Measurements from ENCODE around the gene TEKT5. TPM values are rescaled to one million over a fixed set of nuclear protein-coding genes. Genes with fewer than 3 reads are reported as not detected.
A peak's percentile ranks its signal among the peaks of the same experiment; 100 is the strongest.

TEKT5 gene
- total RNA-seq, 1 experiment from 2014 or later, result not detected

GRCh38 chr16:10609402-10609774 lies 85.3 kb downstream of the TEKT5 start:
- Histone ChIP-seq H3K27me3 (ENCODE audit: control insufficient read depth, insufficient read depth, low read length) (no peaks in the 10 kb centered on the region), H3K9me3 (ENCODE audit: control insufficient read depth, insufficient read depth, low read depth, low read length) (no peaks in the 10 kb centered on the region), H3K27ac (ENCODE audit: low read length) (no peak overlapping the region), H3K4me3 (ENCODE audit: low read depth in 2 of 2, low read length in 2 of 2) (no peak overlapping the region), H3K4me1 (ENCODE audit: control insufficient read depth, insufficient read depth, low read length) (no peaks in the 10 kb centered on the region), H3K36me3 (ENCODE audit: control insufficient read depth, insufficient read depth, low read length) (no peaks in the 10 kb centered on the region)
- ATAC-seq (no peak), DNase-seq (ENCODE audit: low read depth, low spot score) (peak; percentile 10)
- ChIA-PET CTCF (no interaction called here), POLR2A (no interaction called here)
- in situ Hi-C loops (cut with HindIII; ENCODE audit: low pct_unique_long_range_greater_than_20kb, low sequenced_read_pairs), result no loop called here
- no TSS peak for BruUV-seq (replicated peaks)
- TF ChIP-seq POLR2AphosphoS5 (IDR thresholded peaks at IDR 0.05; ENCODE audit: low read depth, low read length) (no peak), CTCF (IDR thresholded peaks at IDR 0.05) (no peak), REST (IDR thresholded peaks at IDR 0.05; ENCODE audit: insufficient read depth in 1 of 2, low read depth in 2 of 2, low read length in 1 of 2) (no peak), SIN3A (IDR thresholded peaks at IDR 0.05; ENCODE audit: borderline replicate concordance, insufficient read depth, low read depth, low read length) (no peak), TCF7L2 (IDR thresholded peaks at IDR 0.05; ENCODE audit: low read depth, low read length) (no peak)
- intact Hi-C loops (cut with micrococcal nuclease; ENCODE audit: unreplicated experiment), result no loop called here

- in situ Hi-C loops (cut with HindIII; ENCODE audit: low pct_unique_long_range_greater_than_20kb, low sequenced_read_pairs), result no loop called here
- Histone ChIP-seq H3K27ac (ENCODE audit: low read length) (no peak overlapping the region), H3K27me3 (ENCODE audit: control insufficient read depth, insufficient read depth, low read length) (no peaks in the 10 kb centered on the region), H3K9me3 (ENCODE audit: control insufficient read depth, insufficient read depth, low read depth, low read length) (no peaks in the 10 kb centered on the region), H3K36me3 (ENCODE audit: control insufficient read depth, insufficient read depth, low read length) (no peaks in the 10 kb centered on the region), H3K4me1 (ENCODE audit: control insufficient read depth, insufficient read depth, low read length) (no peaks in the 10 kb centered on the region), H3K4me3 (ENCODE audit: low read depth in 2 of 2, low read length in 2 of 2) (no peak overlapping the region)
- CTCF ChIA-PET, result no interaction called here
- no TSS peak for BruUV-seq (replicated peaks)
- ATAC-seq, result peak; percentile 63; the same call in 1 of the 2 replicates
- TF ChIP-seq REST (IDR thresholded peaks at IDR 0.05; ENCODE audit: insufficient read depth in 1 of 2, low read depth in 2 of 2, low read length in 1 of 2) (no peak), SIN3A (IDR thresholded peaks at IDR 0.05; ENCODE audit: borderline replicate concordance, insufficient read depth, low read depth, low read length) (no peak), TCF7L2 (IDR thresholded peaks at IDR 0.05; ENCODE audit: low read depth, low read length) (no peak), CTCF (IDR thresholded peaks at IDR 0.05) (no peak), POLR2AphosphoS5 (IDR thresholded peaks at IDR 0.05; ENCODE audit: low read depth, low read length) (no peak)
- intact Hi-C loops (cut with micrococcal nuclease; ENCODE audit: unreplicated experiment), result no loop called here
- no peak for DNase-seq (ENCODE audit: low read depth, low spot score)
- POLR2A ChIA-PET, result no interaction called here
Observed at GRCh38 chr16:10608687-10609401, 85.9 kb downstream of the TEKT5 start.
